CD4-positive, alpha-beta T cell treated with Interleukin-17A for 4 hours (primary cell): ENCODE results near the gene SLC26A8.

Experiments
- DNase-seq: peaks from one replicate; pipeline ENCODE4 v3.0.0-alpha.2; 2020; ENCODE audit warnings: mixed read lengths

SLC26A8 gene, protein sequence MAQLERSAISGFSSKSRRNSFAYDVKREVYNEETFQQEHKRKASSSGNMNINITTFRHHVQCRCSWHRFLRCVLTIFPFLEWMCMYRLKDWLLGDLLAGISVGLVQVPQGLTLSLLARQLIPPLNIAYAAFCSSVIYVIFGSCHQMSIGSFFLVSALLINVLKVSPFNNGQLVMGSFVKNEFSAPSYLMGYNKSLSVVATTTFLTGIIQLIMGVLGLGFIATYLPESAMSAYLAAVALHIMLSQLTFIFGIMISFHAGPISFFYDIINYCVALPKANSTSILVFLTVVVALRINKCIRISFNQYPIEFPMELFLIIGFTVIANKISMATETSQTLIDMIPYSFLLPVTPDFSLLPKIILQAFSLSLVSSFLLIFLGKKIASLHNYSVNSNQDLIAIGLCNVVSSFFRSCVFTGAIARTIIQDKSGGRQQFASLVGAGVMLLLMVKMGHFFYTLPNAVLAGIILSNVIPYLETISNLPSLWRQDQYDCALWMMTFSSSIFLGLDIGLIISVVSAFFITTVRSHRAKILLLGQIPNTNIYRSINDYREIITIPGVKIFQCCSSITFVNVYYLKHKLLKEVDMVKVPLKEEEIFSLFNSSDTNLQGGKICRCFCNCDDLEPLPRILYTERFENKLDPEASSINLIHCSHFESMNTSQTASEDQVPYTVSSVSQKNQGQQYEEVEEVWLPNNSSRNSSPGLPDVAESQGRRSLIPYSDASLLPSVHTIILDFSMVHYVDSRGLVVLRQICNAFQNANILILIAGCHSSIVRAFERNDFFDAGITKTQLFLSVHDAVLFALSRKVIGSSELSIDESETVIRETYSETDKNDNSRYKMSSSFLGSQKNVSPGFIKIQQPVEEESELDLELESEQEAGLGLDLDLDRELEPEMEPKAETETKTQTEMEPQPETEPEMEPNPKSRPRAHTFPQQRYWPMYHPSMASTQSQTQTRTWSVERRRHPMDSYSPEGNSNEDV

GRCh38 chr6:36023996-36024795, at the start of gene SLC26A8:
Gene SLC26A8 (minus strand): TSS chr6:36024641. CDS start chr6:36019707, 4,934 bp downstream.
- DNase-seq: no peak

DNA sequence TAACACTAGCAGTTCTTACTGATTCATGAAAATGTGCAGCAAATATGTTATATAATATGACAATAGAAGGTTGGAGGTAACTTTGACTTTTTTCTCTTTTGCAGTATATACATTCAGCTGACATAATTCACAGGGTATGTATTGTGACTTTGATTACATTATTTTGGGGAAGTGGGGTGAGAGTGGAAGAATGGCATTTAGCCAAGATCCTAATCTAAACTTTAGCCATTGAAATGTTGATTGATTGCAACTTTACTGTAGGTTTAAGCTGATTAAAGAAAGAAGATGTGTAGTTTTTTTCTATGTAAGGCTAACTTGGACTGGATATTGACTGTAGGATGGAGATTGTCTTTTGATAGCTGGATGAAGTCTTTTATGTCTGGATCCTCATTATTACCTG, 49.1 kb upstream of the SLC26A8 start:
- DNase-seq: no peak

DNA sequence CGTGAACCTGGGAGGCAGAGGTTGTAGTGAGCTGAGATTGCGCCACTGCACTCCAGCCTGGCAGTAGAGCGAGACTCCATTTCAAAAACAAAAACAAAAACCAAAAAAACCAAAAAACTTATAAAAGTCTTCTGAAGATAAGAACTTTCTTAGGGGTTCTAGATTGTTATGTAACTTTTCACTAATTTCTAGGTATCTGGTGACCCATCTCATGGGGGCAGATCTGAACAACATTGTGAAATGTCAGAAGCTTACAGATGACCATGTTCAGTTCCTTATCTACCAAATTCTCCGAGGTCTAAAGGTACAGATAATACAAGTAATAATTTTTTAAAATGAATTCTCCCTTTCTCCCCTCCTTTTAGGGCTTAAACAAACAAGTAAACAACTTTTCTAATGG, 48.2 kb upstream of the SLC26A8 start:
- no peak for DNase-seq

GRCh38 chr6:36071714-36072113, 47.3 kb upstream of the SLC26A8 start:
- DNase-seq: no peak

GRCh38 chr6:36071281-36071680, 46.8 kb upstream of the SLC26A8 start:
- no peak for DNase-seq

DNA sequence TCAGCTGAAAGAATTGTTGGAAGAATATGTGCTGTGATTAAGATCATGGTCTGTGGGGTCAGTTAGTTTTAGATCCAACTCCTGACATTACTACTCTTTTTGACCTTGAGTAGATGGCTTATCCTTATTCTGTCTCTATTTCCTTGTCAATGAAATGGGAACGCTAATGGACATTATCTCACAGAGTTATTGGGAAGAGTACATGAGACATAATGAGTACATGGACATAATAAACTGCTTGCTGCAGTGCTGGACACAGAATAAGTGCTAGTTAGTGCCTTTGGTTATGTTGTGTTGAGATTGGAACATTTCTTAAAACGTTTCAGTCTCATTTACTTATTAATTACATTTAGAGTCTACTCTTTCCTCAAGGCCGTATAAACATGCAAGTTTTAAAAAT, 45.8 kb upstream of the SLC26A8 start:
- no peak for DNase-seq

DNA sequence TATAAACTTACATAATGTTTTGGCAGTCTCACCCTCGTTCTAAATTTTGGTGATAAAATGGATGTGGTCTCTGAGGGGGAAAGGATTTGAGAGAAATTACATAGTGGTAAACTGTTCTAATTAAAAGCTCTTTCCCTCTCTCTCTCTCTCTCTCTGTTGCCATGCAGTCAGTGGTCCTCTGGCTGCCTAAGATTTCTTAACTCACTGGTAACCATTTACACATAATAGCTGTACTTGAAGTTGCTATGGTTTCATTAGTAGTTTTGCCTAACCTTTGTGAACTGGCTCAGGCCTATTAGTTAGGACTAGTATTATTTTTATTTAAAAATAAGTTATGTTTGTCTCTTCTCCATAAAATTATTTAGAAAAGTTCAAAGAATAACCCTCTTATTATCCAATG, 45.1 kb upstream of the SLC26A8 start:
- no peak for DNase-seq

DNA sequence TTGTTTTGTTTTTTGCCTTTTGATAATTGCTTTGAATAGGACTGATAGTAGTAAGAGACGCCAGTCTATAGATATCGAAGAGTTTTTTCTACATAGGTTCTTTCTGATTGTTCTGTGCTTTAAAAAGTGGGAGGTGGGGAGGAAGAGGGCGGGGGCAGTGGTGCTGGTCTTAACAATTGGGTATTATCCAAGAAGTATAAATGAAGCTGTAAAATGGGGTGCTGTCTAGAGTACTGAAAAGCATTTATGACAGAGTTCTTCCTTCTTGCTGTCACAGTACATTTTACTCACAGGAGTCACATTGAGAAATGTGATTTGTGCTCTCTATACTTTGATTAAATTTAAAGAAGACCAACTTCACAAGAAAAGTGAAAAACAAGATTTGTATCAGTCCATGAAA, 44.1 kb upstream of the SLC26A8 start:
- DNase-seq: no peak

DNA sequence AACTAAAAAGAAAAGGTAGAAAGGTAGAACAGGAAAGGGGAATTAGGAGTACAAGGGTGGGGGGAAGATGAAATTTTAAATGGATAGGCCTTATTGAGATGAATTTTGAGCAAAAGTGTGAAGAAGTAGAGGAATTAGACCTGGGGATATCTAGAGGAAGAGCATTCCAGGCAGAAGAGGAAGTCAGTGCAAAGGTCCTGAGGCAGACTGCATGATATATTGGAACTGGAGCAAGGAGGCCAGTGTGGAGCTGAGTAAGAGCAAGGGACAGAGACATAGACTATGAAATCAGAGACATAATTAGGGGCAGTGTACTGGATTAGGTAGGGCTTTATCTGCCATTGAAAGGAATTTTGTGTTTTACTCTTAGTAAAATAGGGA, 43.6 kb upstream of the SLC26A8 start:
- DNase-seq: no peak

DNA sequence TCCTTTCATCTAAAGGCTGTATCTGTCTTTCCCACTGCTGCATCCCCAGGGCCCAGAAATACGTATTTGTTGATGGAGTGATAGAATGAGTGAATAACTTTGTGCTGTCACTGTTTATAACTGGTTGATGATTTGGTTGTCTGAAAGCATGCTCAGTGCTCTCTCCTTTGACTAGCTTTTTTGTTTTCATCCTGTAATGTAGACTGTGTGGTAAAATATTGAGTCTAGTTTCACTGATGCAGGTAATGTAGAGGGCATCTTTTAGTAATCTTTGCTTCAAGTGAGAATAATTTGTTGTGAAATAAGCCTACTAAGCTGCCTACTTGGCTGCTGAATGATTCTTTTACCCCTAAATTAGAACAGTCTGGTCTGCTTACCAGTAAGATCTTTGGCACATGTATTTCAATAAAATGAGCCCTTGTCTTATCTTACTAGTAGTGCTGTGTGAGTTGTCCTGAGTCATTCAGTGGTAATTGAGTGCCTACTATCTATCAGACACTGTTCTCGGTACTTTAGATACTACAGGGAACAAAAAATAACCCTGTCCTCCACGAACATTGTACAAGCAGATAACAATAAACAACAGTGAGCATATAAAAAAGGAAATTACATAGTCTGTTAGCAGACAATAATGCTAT, 43.1 kb upstream of the SLC26A8 start:
- DNase-seq: no peak

GRCh38 chr6:36066817-36067216, 42.4 kb upstream of the SLC26A8 start:
- no peak for DNase-seq

GRCh38 chr6:36065916-36066315, 41.5 kb upstream of the SLC26A8 start:
- no peak for DNase-seq

- DNase-seq: no peak
Measured at GRCh38 chr6:36064770-36065396, 40.4 kb upstream of the SLC26A8 start.

- no peak for DNase-seq
Measured at GRCh38 chr6:36063318-36064060, 39.0 kb upstream of the SLC26A8 start.

- DNase-seq: no peak
Measured at GRCh38 chr6:36062247-36062646, 37.8 kb upstream of the SLC26A8 start.

DNA sequence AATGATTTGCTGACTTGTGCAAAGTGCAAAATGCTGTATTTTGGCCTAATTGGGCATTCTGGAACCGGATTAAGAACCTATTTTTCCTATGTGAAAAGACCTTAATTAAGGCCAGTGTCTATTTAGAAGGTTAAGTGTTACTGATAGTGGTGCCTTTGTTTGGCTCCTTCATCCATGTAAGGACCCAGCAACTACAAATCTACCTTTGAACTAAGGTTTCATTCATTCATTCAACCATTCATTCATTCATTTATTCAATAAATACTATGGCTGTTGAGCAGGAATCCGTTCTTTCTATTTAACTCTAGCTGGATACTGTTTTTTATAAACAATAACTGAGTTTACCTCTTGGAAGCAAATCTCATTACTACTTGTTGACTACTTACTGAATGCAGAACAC, 36.8 kb upstream of the SLC26A8 start:
- no peak for DNase-seq

GRCh38 chr6:36056178-36056577, 31.7 kb upstream of the SLC26A8 start:
- DNase-seq: no peak

- no peak for DNase-seq
Measured at GRCh38 chr6:36054956-36055355, 30.5 kb upstream of the SLC26A8 start.

DNA sequence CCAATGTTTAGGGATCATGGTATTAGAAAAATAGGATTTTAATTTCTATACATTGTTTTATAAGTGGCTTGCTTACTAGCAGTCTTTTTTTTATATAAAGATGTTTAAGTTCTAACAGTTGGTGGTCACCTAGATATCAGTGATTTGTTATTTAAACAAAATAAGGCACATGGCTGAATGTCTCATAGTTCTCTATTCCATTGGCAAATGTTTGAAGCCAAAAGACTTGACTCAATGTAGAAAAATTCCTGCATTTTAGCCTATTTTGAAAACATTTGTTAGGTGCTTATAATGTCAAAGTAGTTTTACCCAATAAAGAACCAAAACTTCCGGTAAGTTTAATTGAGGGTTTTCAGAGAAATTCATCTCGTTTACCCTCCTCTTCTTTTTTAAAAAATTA, 30.0 kb upstream of the SLC26A8 start:
- DNase-seq: no peak

DNA sequence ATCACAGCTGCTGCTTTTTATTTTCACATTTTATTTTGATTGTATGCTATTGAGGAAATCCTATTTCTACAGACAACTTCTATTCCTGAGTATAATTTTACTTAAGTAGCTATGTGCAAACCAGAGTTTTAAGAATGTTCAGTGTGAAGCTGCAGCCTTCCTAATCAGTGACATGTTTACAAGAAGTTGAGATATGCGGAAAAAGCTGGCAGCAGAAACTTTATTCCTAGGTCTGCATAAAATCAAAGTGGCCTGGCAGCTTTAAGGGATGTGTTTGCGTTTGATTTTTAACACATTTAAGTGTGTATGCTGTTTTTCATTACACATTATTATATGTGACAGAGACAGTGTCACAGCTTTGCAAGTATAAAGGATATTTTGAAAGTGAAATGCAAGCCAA, 29.4 kb upstream of the SLC26A8 start:
- no peak for DNase-seq

- DNase-seq: no peak
Measured at GRCh38 chr6:36052097-36052496, 27.7 kb upstream of the SLC26A8 start.
